HepG2 (cell line): ENCODE results near the gene TRMU. TPM values are rescaled to one million over a fixed set of nuclear protein-coding genes. Genes with fewer than 3 reads are reported as not detected.

Source experiments
- ASH2L ChIP-seq: fragments of 300-600, 200-600 bp; sonication (generic); IDR thresholded peaks from 2 replicates; pipeline ENCODE4 v1.7.0; 2017; ENCODE audit warnings: low read depth, mild to moderate bottlenecking, moderate library complexity, mixed read lengths, low read length; ENCODE audit not compliant: insufficient read length
- EHMT2 ChIP-seq: fragments of 200-600 bp; sonication (generic); IDR thresholded peaks from 2 replicates; pipeline ENCODE4 v1.7.0; 2017; ENCODE audit warnings: antibody characterized with exemption, low read depth, low read length, borderline replicate concordance
- EZH2 ChIP-seq: conservative IDR thresholded peaks from 2 replicates; pipeline ENCODE4 v1.6.1; 2012; ENCODE audit warnings: mild to moderate bottlenecking, low read depth, low read length, moderate library complexity
- FOXC1 ChIP-seq: sonication (generic); formaldehyde crosslinking; IDR thresholded peaks from 2 replicates; pipeline ENCODE4 v1.8.0; 2022; ENCODE audit warnings: mild to moderate bottlenecking, missing genetic modification reagents, borderline replicate concordance
- SAFB2 ChIP-seq: sonication (generic); formaldehyde crosslinking; IDR thresholded peaks from 2 replicates; pipeline ENCODE4 v1.5.1; 2020; ENCODE audit warnings: missing genetic modification reagents, low read depth, mild to moderate bottlenecking, borderline replicate concordance
- SOX13 ChIP-seq, 3 experiments: fragments of 450-650 bp in 1 of 3; sonication (generic) in 1 of 3; formaldehyde crosslinking in 1 of 3; IDR thresholded peaks in 2 of 3; conservative IDR thresholded peaks in 1 of 3; 2 replicates each; pipeline versions ENCODE4 v1.5.0 to v1.6.1; 2016 to 2020; ENCODE audit warnings: antibody characterized with exemption in 1 of 3, mild to moderate bottlenecking in 1 of 3, missing compliant biosample characterization in 1 of 3, missing genetic modification reagents in 1 of 3, moderate library complexity in 1 of 3
- ZNF317 ChIP-seq: sonication (generic); formaldehyde crosslinking; IDR thresholded peaks from 2 replicates; pipeline ENCODE4 v1.5.0; 2020; ENCODE audit warnings: mild to moderate bottlenecking, missing genetic modification reagents
- ZNF335 ChIP-seq: sonication (generic); formaldehyde crosslinking; IDR thresholded peaks from 2 replicates; pipeline ENCODE4 v1.4.0; 2020; ENCODE audit warnings: missing genetic modification reagents
- ZNF496 ChIP-seq: sonication (generic); formaldehyde crosslinking; IDR thresholded peaks from 2 replicates; pipeline ENCODE4 v1.8.1; 2023; ENCODE audit warnings: mild to moderate bottlenecking, moderate library complexity, missing genetic modification reagents; ENCODE audit not compliant: insufficient replicate concordance
- ZNF879 ChIP-seq: sonication (generic); formaldehyde crosslinking; IDR thresholded peaks from 2 replicates; pipeline ENCODE4 v1.8.1; 2023; ENCODE audit warnings: missing genetic modification reagents
- polyA plus RNA-seq, 8 experiments: library from polyadenylated mRNA; depleted of rRNA in 3 of 8; stranded (reverse) in 7 of 8; unstranded in 1 of 8; fragments of >200 nt; fragmentation: Illumina TruSeq in 4 of 8; extraction: Trizol in 4 of 8; gene quantifications; 2 replicates each; pipeline versions ENCODE4 v1.2.1 to v1.2.3, GENCODE V29; 2011 to 2016; ENCODE audit warnings: low read depth in 4 of 8, missing spikeins in 1 of 8, mixed read lengths in 1 of 8; ENCODE audit not compliant: insufficient read depth in 1 of 8
- total RNA-seq, 5 experiments: library from RNA; depleted of rRNA; stranded (reverse); fragments of >200 nt; fragmentation: Illumina TruSeq; extraction: Trizol; gene quantifications; 2 replicates each; pipeline ENCODE4 v1.2.3, GENCODE V29; 2016; ENCODE audit warnings: low read depth in 1 of 5
- TF ChIP-seq, protein P1 (sequence below): sonication (generic); formaldehyde crosslinking; conservative IDR thresholded peaks from 2 replicates; pipeline ENCODE4 v1.4.0; 2020; ENCODE audit warnings: missing genetic modification reagents
- TF ChIP-seq, protein P2 (sequence below): sonication (generic); formaldehyde crosslinking; IDR thresholded peaks from 2 replicates; pipeline ENCODE4 v1.5.1; 2020; ENCODE audit warnings: missing genetic modification reagents, mild to moderate bottlenecking, borderline replicate concordance
- TF ChIP-seq, protein P3 (sequence below): sonication (generic); formaldehyde crosslinking; conservative IDR thresholded peaks from 2 replicates; pipeline ENCODE4 v1.4.0; 2020; ENCODE audit warnings: mild to moderate bottlenecking, missing genetic modification reagents, moderate library complexity
- TF ChIP-seq, protein P4 (sequence below): sonication (generic); formaldehyde crosslinking; IDR thresholded peaks from 2 replicates; pipeline ENCODE4 v1.4.0; 2020; ENCODE audit warnings: missing genetic modification reagents; ENCODE audit errors: not compliant biosample characterization

The TRMU gene
- total and polyA plus RNA-seq, 2 of the 13 experiments (the other 11 are each of a cell fraction or from before 2014, with no cell fraction given), result 31.0 to 50.2 TPM

GRCh38 chr22:46362203-46362933 is 26.9 kb downstream of the TRMU start (continued):
- TF ChIP-seq SAFB2 (peak; percentile 32; the same call in 1 of the 2 replicates), EHMT2 (no peak), SOX13 (IDR thresholded peaks at IDR 0.05) (no peak), SOX13 (CRISPR knock-in tag; conservative IDR thresholded peaks at IDR 0.05 in 1 of 2, IDR thresholded peaks at IDR 0.05 in 1 of 2) (0 out of 4 replicates have a peak, but pooled peaks of 1 of the 2 experiments have one; percentile 48), EZH2 (no peak), ZNF317 (CRISPR knock-in tag) (no peak), ZNF335 (CRISPR knock-in tag) (no peak), ZNF496 (no peak), FOXC1 (no peak), ASH2L (peak; percentile 44), ZNF879 (CRISPR knock-in tag) (no peak)
- TF ChIP-seq, protein P1, sequence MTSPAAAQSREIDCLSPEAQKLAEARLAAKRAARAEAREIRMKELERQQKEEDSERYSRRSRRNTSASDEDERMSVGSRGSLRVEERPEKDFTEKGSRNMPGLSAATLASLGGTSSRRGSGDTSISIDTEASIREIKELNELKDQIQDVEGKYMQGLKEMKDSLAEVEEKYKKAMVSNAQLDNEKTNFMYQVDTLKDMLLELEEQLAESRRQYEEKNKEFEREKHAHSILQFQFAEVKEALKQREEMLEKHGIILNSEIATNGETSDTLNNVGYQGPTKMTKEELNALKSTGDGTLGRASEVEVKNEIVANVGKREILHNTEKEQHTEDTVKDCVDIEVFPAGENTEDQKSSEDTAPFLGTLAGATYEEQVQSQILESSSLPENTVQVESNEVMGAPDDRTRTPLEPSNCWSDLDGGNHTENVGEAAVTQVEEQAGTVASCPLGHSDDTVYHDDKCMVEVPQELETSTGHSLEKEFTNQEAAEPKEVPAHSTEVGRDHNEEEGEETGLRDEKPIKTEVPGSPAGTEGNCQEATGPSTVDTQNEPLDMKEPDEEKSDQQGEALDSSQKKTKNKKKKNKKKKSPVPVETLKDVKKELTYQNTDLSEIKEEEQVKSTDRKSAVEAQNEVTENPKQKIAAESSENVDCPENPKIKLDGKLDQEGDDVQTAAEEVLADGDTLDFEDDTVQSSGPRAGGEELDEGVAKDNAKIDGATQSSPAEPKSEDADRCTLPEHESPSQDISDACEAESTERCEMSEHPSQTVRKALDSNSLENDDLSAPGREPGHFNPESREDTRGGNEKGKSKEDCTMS (CRISPR knock-in tag), result no peak
- TF ChIP-seq, protein P2, sequence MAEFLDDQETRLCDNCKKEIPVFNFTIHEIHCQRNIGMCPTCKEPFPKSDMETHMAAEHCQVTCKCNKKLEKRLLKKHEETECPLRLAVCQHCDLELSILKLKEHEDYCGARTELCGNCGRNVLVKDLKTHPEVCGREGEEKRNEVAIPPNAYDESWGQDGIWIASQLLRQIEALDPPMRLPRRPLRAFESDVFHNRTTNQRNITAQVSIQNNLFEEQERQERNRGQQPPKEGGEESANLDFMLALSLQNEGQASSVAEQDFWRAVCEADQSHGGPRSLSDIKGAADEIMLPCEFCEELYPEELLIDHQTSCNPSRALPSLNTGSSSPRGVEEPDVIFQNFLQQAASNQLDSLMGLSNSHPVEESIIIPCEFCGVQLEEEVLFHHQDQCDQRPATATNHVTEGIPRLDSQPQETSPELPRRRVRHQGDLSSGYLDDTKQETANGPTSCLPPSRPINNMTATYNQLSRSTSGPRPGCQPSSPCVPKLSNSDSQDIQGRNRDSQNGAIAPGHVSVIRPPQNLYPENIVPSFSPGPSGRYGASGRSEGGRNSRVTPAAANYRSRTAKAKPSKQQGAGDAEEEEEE (CRISPR knock-in tag), result no peak
- TF ChIP-seq, protein P3, sequence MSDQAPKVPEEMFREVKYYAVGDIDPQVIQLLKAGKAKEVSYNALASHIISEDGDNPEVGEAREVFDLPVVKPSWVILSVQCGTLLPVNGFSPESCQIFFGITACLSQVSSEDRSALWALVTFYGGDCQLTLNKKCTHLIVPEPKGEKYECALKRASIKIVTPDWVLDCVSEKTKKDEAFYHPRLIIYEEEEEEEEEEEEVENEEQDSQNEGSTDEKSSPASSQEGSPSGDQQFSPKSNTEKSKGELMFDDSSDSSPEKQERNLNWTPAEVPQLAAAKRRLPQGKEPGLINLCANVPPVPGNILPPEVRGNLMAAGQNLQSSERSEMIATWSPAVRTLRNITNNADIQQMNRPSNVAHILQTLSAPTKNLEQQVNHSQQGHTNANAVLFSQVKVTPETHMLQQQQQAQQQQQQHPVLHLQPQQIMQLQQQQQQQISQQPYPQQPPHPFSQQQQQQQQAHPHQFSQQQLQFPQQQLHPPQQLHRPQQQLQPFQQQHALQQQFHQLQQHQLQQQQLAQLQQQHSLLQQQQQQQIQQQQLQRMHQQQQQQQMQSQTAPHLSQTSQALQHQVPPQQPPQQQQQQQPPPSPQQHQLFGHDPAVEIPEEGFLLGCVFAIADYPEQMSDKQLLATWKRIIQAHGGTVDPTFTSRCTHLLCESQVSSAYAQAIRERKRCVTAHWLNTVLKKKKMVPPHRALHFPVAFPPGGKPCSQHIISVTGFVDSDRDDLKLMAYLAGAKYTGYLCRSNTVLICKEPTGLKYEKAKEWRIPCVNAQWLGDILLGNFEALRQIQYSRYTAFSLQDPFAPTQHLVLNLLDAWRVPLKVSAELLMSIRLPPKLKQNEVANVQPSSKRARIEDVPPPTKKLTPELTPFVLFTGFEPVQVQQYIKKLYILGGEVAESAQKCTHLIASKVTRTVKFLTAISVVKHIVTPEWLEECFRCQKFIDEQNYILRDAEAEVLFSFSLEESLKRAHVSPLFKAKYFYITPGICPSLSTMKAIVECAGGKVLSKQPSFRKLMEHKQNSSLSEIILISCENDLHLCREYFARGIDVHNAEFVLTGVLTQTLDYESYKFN (CRISPR knock-in tag), result peak; percentile 82
- TF ChIP-seq, protein P4, sequence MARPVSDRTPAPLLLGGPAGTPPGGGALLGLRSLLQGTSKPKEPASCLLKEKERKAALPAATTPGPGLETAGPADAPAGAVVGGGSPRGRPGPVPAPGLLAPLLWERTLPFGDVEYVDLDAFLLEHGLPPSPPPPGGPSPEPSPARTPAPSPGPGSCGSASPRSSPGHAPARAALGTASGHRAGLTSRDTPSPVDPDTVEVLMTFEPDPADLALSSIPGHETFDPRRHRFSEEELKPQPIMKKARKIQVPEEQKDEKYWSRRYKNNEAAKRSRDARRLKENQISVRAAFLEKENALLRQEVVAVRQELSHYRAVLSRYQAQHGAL, result no peak
